Suprapubic skin (tissue), 4 donors: ENCODE data around the gene ACHE. TPM values are rescaled to one million over a fixed set of nuclear protein-coding genes. Genes with fewer than 3 reads are reported as not detected.
A peak's percentile ranks its signal among the peaks of the same experiment; 100 is the strongest.
"Not testable (repeated sequence)": the region's sequence is repeated elsewhere in the genome, so short reads cannot be mapped to it uniquely, and the experiment has no call there.

Experiments used
- DNase-seq, 2 donors: peaks; one replicate each; pipeline ENCODE4 v3.0.0-alpha.2; 2019; ENCODE audit warnings: low spot score in 2 of 2
- H3K27ac ChIP-seq: fragments of 200-600 bp; sonication (generic); one replicate; pipeline ENCODE4 v1.5.1; 2019
- H3K27me3 ChIP-seq: fragments of 200-600 bp; sonication (generic); one replicate; pipeline ENCODE4 v1.5.1; 2019
- H3K36me3 ChIP-seq: fragments of 200-600 bp; sonication (generic); one replicate; pipeline ENCODE4 v1.5.1; 2019
- H3K4me1 ChIP-seq: fragments of 200-600 bp; sonication (generic); one replicate; pipeline ENCODE4 v1.5.1; 2019
- H3K4me3 ChIP-seq: fragments of 200-600 bp; sonication (generic); one replicate; pipeline ENCODE4 v1.5.1; 2019; ENCODE audit warnings: mild to moderate bottlenecking
- H3K9me3 ChIP-seq: fragments of 200-600 bp; sonication (generic); one replicate; pipeline ENCODE4 v1.5.1; 2019
- CTCF ChIP-seq, 2 donors: fragments of 200-600 bp in 1 of 2; fragments of 450-650 bp in 1 of 2; sonication (generic) in 1 of 2; IDR thresholded peaks; one replicate each; pipeline ENCODE4 v1.5.1; 2016 to 2019; ENCODE audit warnings: antibody characterized with exemption in 2 of 2, mild to moderate bottlenecking in 1 of 2, moderate library complexity in 1 of 2
- EP300 ChIP-seq: sonication (generic); formaldehyde crosslinking; IDR thresholded peaks from one replicate; pipeline ENCODE4 v1.6.1; 2017; ENCODE audit warnings: antibody characterized with exemption
- POLR2A ChIP-seq, 2 donors: fragments of 450-650 bp; IDR thresholded peaks; one replicate each; pipeline ENCODE4 v1.6.1; 2017; ENCODE audit warnings: antibody characterized with exemption in 2 of 2, mild to moderate bottlenecking in 2 of 2, moderate library complexity in 2 of 2
- POLR2AphosphoS5 ChIP-seq, 3 donors: sonication (generic); formaldehyde crosslinking; IDR thresholded peaks; one replicate each; pipeline ENCODE4 v1.6.1; 2017; ENCODE audit warnings: antibody characterized with exemption in 3 of 3
- WGBS: methylation state at CpG from one replicate; pipeline ENCODE4 v1.1.5; 2018; 5-methylcytosine and 5-hydroxymethylcytosine counted together
- total RNA-seq, 4 donors: library from RNA; depleted of rRNA; stranded (reverse); fragments of >200 nt; gene quantifications; one replicate each; pipeline ENCODE4 v1.1.0, GENCODE V29; 2016

Gene ACHE
- total RNA-seq = 1 to 10 TPM in 1 of 4 donors, under 1 TPM in 2, not detected in 1; 0.30 to 2.5 (median 0.81) TPM

- H3K36me3 ChIP-seq = no peaks in the 10 kb centered on the region
- peaks cover 43% of the 10 kb centered on the region for H3K4me1 ChIP-seq
- H3K9me3 ChIP-seq = no peaks in the 10 kb centered on the region
- no peak for DNase-seq
- peak within 1 kb of the TSS; percentile 49 for H3K4me3 ChIP-seq
- WGBS = no CpG with 5 or more reads among the region's 32 CpGs
- peaks cover 50% of the 10 kb centered on the region for H3K27me3 ChIP-seq
- no peak for TF ChIP-seq POLR2AphosphoS5 (IDR thresholded peaks at IDR 0.05)
- TF ChIP-seq EP300 = no peak
- TF ChIP-seq POLR2A (IDR thresholded peaks at IDR 0.05) = no peak
- TF ChIP-seq CTCF (IDR thresholded peaks at IDR 0.05) = no peak
- H3K27ac ChIP-seq = no peak within 1 kb of the TSS
Measured at GRCh38 chr7:100895701-100895955, at the start of gene ACHE. TSS of gene ACHE (minus strand) at chr7:100895888. CDS start at chr7:100894232, 1,656 bp downstream.

- Histone ChIP-seq H3K27me3 (peaks cover 13% of the 10 kb centered on the region), H3K4me1 (no peaks in the 10 kb centered on the region), H3K36me3 (no peaks in the 10 kb centered on the region), H3K4me3 (no peak overlapping the region), H3K27ac (no peak overlapping the region), H3K9me3 (no peaks in the 10 kb centered on the region)
- DNase-seq = no peak
- 97% methylated on average over 4 of the region's 4 CpGs for WGBS
- TF ChIP-seq POLR2AphosphoS5 (IDR thresholded peaks at IDR 0.05) (no peak), CTCF (IDR thresholded peaks at IDR 0.05) (no peak), POLR2A (IDR thresholded peaks at IDR 0.05) (no peak), EP300 (no peak)
Measured at GRCh38 chr7:100944138-100944537, 48.5 kb upstream of the ACHE start.

GRCh38 chr7:100943693-100944092, 48.0 kb upstream of the ACHE start:
- H3K27ac ChIP-seq = no peak overlapping the region
- no peaks in the 10 kb centered on the region for H3K9me3 ChIP-seq
- DNase-seq = no peak
- 93% methylated on average over 5 of the region's 5 CpGs for WGBS
- H3K4me1 ChIP-seq = no peaks in the 10 kb centered on the region
- no peak for TF ChIP-seq EP300
- no peak for TF ChIP-seq POLR2A (IDR thresholded peaks at IDR 0.05)
- TF ChIP-seq CTCF (IDR thresholded peaks at IDR 0.05) = no peak
- TF ChIP-seq POLR2AphosphoS5 (IDR thresholded peaks at IDR 0.05) = no peak
- no peak overlapping the region for H3K4me3 ChIP-seq
- peaks cover 11% of the 10 kb centered on the region for H3K27me3 ChIP-seq
- no peaks in the 10 kb centered on the region for H3K36me3 ChIP-seq

GRCh38 chr7:100942045-100942774, 46.5 kb upstream of the ACHE start:
- H3K4me1 ChIP-seq = no peaks in the 10 kb centered on the region
- peaks cover 11% of the 10 kb centered on the region for H3K27me3 ChIP-seq
- WGBS = 57% methylated on average over 9 of the region's 9 CpGs
- no peak overlapping the region for H3K4me3 ChIP-seq
- TF ChIP-seq EP300 (no peak), POLR2AphosphoS5 (IDR thresholded peaks at IDR 0.05) (no peak), CTCF (IDR thresholded peaks at IDR 0.05) (no peak), POLR2A (IDR thresholded peaks at IDR 0.05) (no peak)
- no peak overlapping the region for H3K27ac ChIP-seq
- DNase-seq = no peak
- no peaks in the 10 kb centered on the region for H3K36me3 ChIP-seq
- H3K9me3 ChIP-seq = no peaks in the 10 kb centered on the region

GRCh38 chr7:100936167-100936566, 40.5 kb upstream of the ACHE start:
- not testable (repeated sequence) for H3K27ac ChIP-seq, H3K4me1 ChIP-seq, DNase-seq, H3K36me3 ChIP-seq, H3K27me3 ChIP-seq, H3K4me3 ChIP-seq, H3K9me3 ChIP-seq
- 98% methylated on average over 7 of the region's 7 CpGs for WGBS

- 70% methylated on average over 2 of the region's 2 CpGs for WGBS
- not testable (repeated sequence) for DNase-seq
Measured at GRCh38 chr7:100935381-100935780, 39.7 kb upstream of the ACHE start.

More at GRCh38 chr7:100935381-100935780, 39.7 kb upstream of the ACHE start:
- H3K4me3 ChIP-seq, H3K36me3 ChIP-seq, H3K4me1 ChIP-seq, H3K27me3 ChIP-seq, H3K9me3 ChIP-seq, H3K27ac ChIP-seq: not testable (repeated sequence)
